Liver (tissue), 9 donors: ENCODE data around the gene OPRL1. TPM values are rescaled to one million over a fixed set of nuclear protein-coding genes. Genes with fewer than 3 reads are reported as not detected.

Experiments
- DNase-seq: peaks from one replicate; pipeline ENCODE4 v3.0.0-alpha.2; 2017; ENCODE audit warnings: low spot score
- H3K27ac ChIP-seq, 2 donors: one replicate each; pipeline ENCODE4 v1.7.0; 2013; ENCODE audit warnings: inconsistent platforms in 2 of 2, low read length in 2 of 2, control low read depth in 1 of 2, low read depth in 1 of 2, mild to moderate bottlenecking in 1 of 2
- H3K27me3 ChIP-seq, 4 donors: one replicate each; pipeline versions ENCODE4 v1.6.1 to v1.7.0; 2013; ENCODE audit warnings: low read length in 3 of 4, inconsistent platforms in 1 of 4, mild to moderate bottlenecking in 1 of 4, moderate library complexity in 1 of 4; ENCODE audit not compliant: control insufficient read depth in 4 of 4, insufficient read depth in 4 of 4
- H3K36me3 ChIP-seq, 4 donors: one replicate each; pipeline versions ENCODE4 v1.6.1 to v1.7.0; 2013; ENCODE audit warnings: low read length in 3 of 4, mild to moderate bottlenecking in 3 of 4, low read depth in 1 of 4, moderate library complexity in 1 of 4; ENCODE audit not compliant: control insufficient read depth in 4 of 4, insufficient read depth in 3 of 4
- H3K4me1 ChIP-seq, 4 donors: one replicate each; pipeline versions ENCODE4 v1.6.1 to v1.7.0; 2013; ENCODE audit warnings: low read length in 3 of 4, mild to moderate bottlenecking in 3 of 4, moderate library complexity in 1 of 4; ENCODE audit not compliant: control insufficient read depth in 4 of 4, insufficient read depth in 4 of 4
- H3K4me3 ChIP-seq, 3 donors: one replicate each; pipeline versions ENCODE4 v1.6.1 to v1.7.0; 2013; ENCODE audit warnings: low read length in 3 of 3, control low read depth in 1 of 3, low read depth in 1 of 3, mild to moderate bottlenecking in 1 of 3
- H3K9ac ChIP-seq, 2 donors: one replicate each; pipeline ENCODE4 v1.7.0; 2013; ENCODE audit warnings: low read length in 2 of 2, mild to moderate bottlenecking in 2 of 2, moderate library complexity in 2 of 2, control low read depth in 1 of 2, low read depth in 1 of 2
- H3K9me3 ChIP-seq, 4 donors: one replicate each; pipeline versions ENCODE4 v1.6.1 to v1.7.0; 2013; ENCODE audit warnings: low read length in 3 of 4; ENCODE audit not compliant: control insufficient read depth in 4 of 4
- ATF3 ChIP-seq: IDR thresholded peaks from 2 replicates; pipeline ENCODE4 v1.6.1; 2016; ENCODE audit warnings: antibody characterized with exemption
- CTCF ChIP-seq: fragments of 150-350 bp; IDR thresholded peaks from 2 replicates; pipeline ENCODE4 v1.5.1; 2017; ENCODE audit warnings: improper control_type of control experiment, low read depth, low read length; ENCODE audit not compliant: missing input control
- EGR1 ChIP-seq, 2 donors: IDR thresholded peaks; 2 replicates each; pipeline ENCODE4 v1.6.1; 2016 to 2018; ENCODE audit warnings: antibody characterized with exemption in 2 of 2, low read depth in 2 of 2
- FOXA1 ChIP-seq: IDR thresholded peaks from 2 replicates; pipeline ENCODE4 v1.6.1; 2016; ENCODE audit warnings: antibody characterized with exemption
- FOXA2 ChIP-seq: IDR thresholded peaks from 2 replicates; pipeline ENCODE4 v1.6.1; 2016; ENCODE audit warnings: antibody characterized with exemption
- GABPA ChIP-seq, 2 donors: IDR thresholded peaks in 1 of 2; conservative IDR thresholded peaks in 1 of 2; 2 replicates each; pipeline ENCODE4 v1.6.1; 2016; ENCODE audit warnings: antibody characterized with exemption in 2 of 2, mild to moderate bottlenecking in 1 of 2, moderate library complexity in 1 of 2
- HNF4A ChIP-seq, 2 donors: conservative IDR thresholded peaks; 2 replicates each; pipeline ENCODE4 v1.6.1; 2016; ENCODE audit warnings: antibody characterized with exemption in 2 of 2, mild to moderate bottlenecking in 2 of 2
- HNF4G ChIP-seq: IDR thresholded peaks from 2 replicates; pipeline ENCODE4 v1.6.1; 2016; ENCODE audit warnings: antibody characterized with exemption
- JUND ChIP-seq, 2 donors: IDR thresholded peaks; 2 replicates each; pipeline ENCODE4 v1.6.1; 2016; ENCODE audit warnings: antibody characterized with exemption in 2 of 2
- NR2F2 ChIP-seq: IDR thresholded peaks from 2 replicates; pipeline ENCODE4 v1.6.1; 2016; ENCODE audit warnings: antibody characterized with exemption
- RAD21 ChIP-seq, 2 donors: IDR thresholded peaks; 2 replicates each; pipeline ENCODE4 v1.6.1; 2016; ENCODE audit warnings: antibody characterized with exemption in 2 of 2, mild to moderate bottlenecking in 2 of 2
- RXRA ChIP-seq, 2 donors: IDR thresholded peaks; 2 replicates each; pipeline ENCODE4 v1.6.1; 2017 to 2018; ENCODE audit warnings: antibody characterized with exemption in 2 of 2, mild to moderate bottlenecking in 1 of 2
- SP1 ChIP-seq: IDR thresholded peaks from 2 replicates; pipeline ENCODE4 v1.6.1; 2018; ENCODE audit warnings: antibody characterized with exemption, mild to moderate bottlenecking
- TAF1 ChIP-seq: conservative IDR thresholded peaks from 2 replicates; pipeline ENCODE4 v1.6.1; 2016; ENCODE audit warnings: antibody characterized with exemption, mild to moderate bottlenecking
- YY1 ChIP-seq: IDR thresholded peaks from 2 replicates; pipeline ENCODE4 v1.6.1; 2016; ENCODE audit warnings: antibody characterized with exemption, mild to moderate bottlenecking
- ZBTB33 ChIP-seq: IDR thresholded peaks from 2 replicates; pipeline ENCODE4 v1.6.1; 2016; ENCODE audit warnings: antibody characterized with exemption
- WGBS: extraction: QIAGEN DNeasy Blood & Tissue Kit; methylation state at CpG from one replicate; pipeline ENCODE4 v1.1.7; 2013; 5-methylcytosine and 5-hydroxymethylcytosine counted together
- polyA plus RNA-seq, 2 donors: library from polyadenylated mRNA; stranded (reverse) in 1 of 2; unstranded in 1 of 2; fragments of 200-250 nt in 1 of 2; fragments of >200 nt in 1 of 2; fragmentation: Nextera tagmentation in 1 of 2; extraction: Ambion mirVana in 1 of 2; gene quantifications; one replicate each; pipeline versions ENCODE4 v1.2.1 to v1.2.3, GENCODE V29; 2013 to 2015
- total RNA-seq, 2 donors: library from RNA; depleted of rRNA; stranded (reverse); fragments of >200 nt; gene quantifications; one replicate each; pipeline ENCODE4 v1.2.3, GENCODE V29; 2014
- TF ChIP-seq, protein P1 (sequence below): IDR thresholded peaks from 2 replicates; pipeline ENCODE4 v1.6.1; 2016; ENCODE audit warnings: antibody characterized with exemption
- TF ChIP-seq, protein P2 (sequence below): IDR thresholded peaks from 2 replicates; pipeline ENCODE4 v1.6.1; 2016; ENCODE audit warnings: antibody characterized with exemption, mild to moderate bottlenecking
- donor health status: healthy.
- donor health status: healthy.
- donor health status: healthy.
- donor health status: healthy.
- donor health status: healthy.

Gene OPRL1
- total and polyA plus RNA-seq, 4 donors: 0.04 to 0.79 (median 0.35) TPM

DNA sequence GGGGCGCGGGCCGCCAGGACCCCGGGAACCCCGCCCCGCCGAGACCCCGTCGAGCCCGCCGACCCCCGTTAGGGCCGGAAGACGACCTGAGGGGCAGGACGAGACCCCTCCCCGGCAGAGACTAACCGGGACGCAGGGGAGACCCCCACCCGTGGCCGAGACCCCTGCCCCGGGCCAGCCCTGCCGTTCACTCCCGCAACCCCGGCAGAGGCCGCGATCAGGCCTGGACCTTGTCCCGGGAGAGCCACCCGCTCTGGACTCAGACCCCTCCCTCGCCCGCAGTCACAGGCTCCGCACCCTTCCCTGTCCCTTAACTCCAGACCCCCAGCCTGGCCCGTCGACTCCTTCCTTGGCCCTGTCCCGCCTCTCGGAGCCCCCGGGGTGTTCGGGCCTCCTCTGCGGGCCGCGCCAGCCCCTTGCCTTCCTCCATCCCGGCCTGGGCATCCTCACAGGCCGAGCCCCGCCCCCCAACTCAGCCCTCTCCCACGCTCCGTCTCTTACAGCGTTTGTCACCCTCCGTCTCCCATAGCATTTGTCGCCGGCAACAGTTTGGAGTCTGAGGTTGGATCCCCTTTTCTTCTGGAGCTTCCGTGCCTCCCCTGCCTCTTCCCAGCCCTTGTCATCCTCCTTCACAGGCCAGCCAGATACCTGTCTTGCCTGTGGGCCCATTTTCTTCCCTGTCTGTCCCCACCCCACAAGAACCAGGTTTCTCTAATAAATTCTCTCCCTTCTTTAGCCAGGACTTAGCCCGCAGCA, 16.3 kb upstream of the OPRL1 start:
- H3K27ac ChIP-seq: peak overlapping the region; percentile 64 to 74
- H3K9me3 ChIP-seq: no peaks in the 10 kb centered on the region
- peak overlapping the region; percentile 71 to 89 (median 83) for H3K4me3 ChIP-seq
- H3K36me3 ChIP-seq: no peaks in the 10 kb centered on the region
- WGBS: 2% methylated on average over 51 of the region's 51 CpGs
- H3K4me1 ChIP-seq: peaks cover 27 to 61% (median 52%) of the 10 kb centered on the region in 4 donors
- TF ChIP-seq NR2F2 (no peak), FOXA1 (no peak), SP1 (no peak), HNF4G (no peak), ATF3 (no peak), YY1 (no peak), EGR1 (IDR thresholded peaks at IDR 0.05; ENCODE audit: low read depth in 2 of 2) (no peak), GABPA (IDR thresholded peaks at IDR 0.05 in 1 of 2, conservative IDR thresholded peaks at IDR 0.05 in 1 of 2) (no peak), RXRA (IDR thresholded peaks at IDR 0.05) (no peak), JUND (IDR thresholded peaks at IDR 0.05) (no peak), RAD21 (IDR thresholded peaks at IDR 0.05) (no peak), CTCF (no peak), HNF4A (conservative IDR thresholded peaks at IDR 0.05) (no peak), FOXA2 (no peak), ZBTB33 (no peak), TAF1 (no peak)
- TF ChIP-seq, protein P1, sequence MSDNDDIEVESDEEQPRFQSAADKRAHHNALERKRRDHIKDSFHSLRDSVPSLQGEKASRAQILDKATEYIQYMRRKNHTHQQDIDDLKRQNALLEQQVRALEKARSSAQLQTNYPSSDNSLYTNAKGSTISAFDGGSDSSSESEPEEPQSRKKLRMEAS: no peak
- TF ChIP-seq, protein P2, sequence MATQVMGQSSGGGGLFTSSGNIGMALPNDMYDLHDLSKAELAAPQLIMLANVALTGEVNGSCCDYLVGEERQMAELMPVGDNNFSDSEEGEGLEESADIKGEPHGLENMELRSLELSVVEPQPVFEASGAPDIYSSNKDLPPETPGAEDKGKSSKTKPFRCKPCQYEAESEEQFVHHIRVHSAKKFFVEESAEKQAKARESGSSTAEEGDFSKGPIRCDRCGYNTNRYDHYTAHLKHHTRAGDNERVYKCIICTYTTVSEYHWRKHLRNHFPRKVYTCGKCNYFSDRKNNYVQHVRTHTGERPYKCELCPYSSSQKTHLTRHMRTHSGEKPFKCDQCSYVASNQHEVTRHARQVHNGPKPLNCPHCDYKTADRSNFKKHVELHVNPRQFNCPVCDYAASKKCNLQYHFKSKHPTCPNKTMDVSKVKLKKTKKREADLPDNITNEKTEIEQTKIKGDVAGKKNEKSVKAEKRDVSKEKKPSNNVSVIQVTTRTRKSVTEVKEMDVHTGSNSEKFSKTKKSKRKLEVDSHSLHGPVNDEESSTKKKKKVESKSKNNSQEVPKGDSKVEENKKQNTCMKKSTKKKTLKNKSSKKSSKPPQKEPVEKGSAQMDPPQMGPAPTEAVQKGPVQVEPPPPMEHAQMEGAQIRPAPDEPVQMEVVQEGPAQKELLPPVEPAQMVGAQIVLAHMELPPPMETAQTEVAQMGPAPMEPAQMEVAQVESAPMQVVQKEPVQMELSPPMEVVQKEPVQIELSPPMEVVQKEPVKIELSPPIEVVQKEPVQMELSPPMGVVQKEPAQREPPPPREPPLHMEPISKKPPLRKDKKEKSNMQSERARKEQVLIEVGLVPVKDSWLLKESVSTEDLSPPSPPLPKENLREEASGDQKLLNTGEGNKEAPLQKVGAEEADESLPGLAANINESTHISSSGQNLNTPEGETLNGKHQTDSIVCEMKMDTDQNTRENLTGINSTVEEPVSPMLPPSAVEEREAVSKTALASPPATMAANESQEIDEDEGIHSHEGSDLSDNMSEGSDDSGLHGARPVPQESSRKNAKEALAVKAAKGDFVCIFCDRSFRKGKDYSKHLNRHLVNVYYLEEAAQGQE: no peak
- H3K9ac ChIP-seq: peak overlapping the region; percentile 52 to 85
- no peak for DNase-seq
- no peaks in the 10 kb centered on the region for H3K27me3 ChIP-seq
